Cardiac muscle cell (in vitro differentiated cells and primary cell): ENCODE measurements around the gene SATB2. TPM values are rescaled to one million over a fixed set of nuclear protein-coding genes. Genes with fewer than 3 reads are reported as not detected.

Source experiments
- DNase-seq, 2 donors: peaks; one replicate each; pipeline versions ENCODE4 v3.0.0 to v3.0.0-alpha.2; 2010 to 2017; ENCODE audit warnings: low read depth in 1 of 2, low spot score in 1 of 2
- H3K27ac ChIP-seq: fragments of 200-600 bp; sonication (generic); 2 replicates; pipeline ENCODE4 v1.5.1; 2016
- H3K27me3 ChIP-seq: fragments of 200-600 bp; sonication (generic); 2 replicates; pipeline ENCODE4 v1.6.0; 2016; ENCODE audit warnings: control low read depth
- H3K36me3 ChIP-seq: fragments of 200-600 bp; sonication (generic); 2 replicates; pipeline ENCODE4 v1.5.1; 2016; ENCODE audit warnings: control low read depth
- H3K4me1 ChIP-seq: fragments of 200-600 bp; sonication (generic); 2 replicates; pipeline ENCODE4 v1.8.1; 2017; ENCODE audit warnings: low read depth, mild to moderate bottlenecking, mixed run types
- H3K4me3 ChIP-seq: fragments of 200-600 bp; sonication (generic); 2 replicates; pipeline ENCODE4 v1.5.1; 2016; ENCODE audit warnings: mild to moderate bottlenecking
- H3K9me3 ChIP-seq: fragments of 200-600 bp; sonication (generic); 2 replicates; pipeline ENCODE4 v1.5.1; 2017; ENCODE audit warnings: low read depth, mild to moderate bottlenecking, control low read depth
- polyA plus RNA-seq: library from polyadenylated mRNA; unstranded; fragments of >200 nt; fragmentation: Nextera tagmentation; extraction: Ambion mirVana; gene quantifications from 2 replicates; pipeline ENCODE4 v1.2.1, GENCODE V29; 2016
- total RNA-seq: library from RNA; depleted of rRNA; stranded (reverse); fragments of >200 nt; gene quantifications from 2 replicates; pipeline ENCODE4 v1.2.3, GENCODE V29; 2016
- TF ChIP-seq, protein P1 (sequence below): IDR thresholded peaks from 2 replicates; pipeline ENCODE4 v1.5.1; 2012; ENCODE audit warnings: low read depth, mild to moderate bottlenecking, low read length

SATB2 gene
- total RNA-seq (1.4 and 1.5 TPM in 2 replicates), polyA plus RNA-seq (0.89 and 1.0 TPM in 2 replicates)

DNA sequence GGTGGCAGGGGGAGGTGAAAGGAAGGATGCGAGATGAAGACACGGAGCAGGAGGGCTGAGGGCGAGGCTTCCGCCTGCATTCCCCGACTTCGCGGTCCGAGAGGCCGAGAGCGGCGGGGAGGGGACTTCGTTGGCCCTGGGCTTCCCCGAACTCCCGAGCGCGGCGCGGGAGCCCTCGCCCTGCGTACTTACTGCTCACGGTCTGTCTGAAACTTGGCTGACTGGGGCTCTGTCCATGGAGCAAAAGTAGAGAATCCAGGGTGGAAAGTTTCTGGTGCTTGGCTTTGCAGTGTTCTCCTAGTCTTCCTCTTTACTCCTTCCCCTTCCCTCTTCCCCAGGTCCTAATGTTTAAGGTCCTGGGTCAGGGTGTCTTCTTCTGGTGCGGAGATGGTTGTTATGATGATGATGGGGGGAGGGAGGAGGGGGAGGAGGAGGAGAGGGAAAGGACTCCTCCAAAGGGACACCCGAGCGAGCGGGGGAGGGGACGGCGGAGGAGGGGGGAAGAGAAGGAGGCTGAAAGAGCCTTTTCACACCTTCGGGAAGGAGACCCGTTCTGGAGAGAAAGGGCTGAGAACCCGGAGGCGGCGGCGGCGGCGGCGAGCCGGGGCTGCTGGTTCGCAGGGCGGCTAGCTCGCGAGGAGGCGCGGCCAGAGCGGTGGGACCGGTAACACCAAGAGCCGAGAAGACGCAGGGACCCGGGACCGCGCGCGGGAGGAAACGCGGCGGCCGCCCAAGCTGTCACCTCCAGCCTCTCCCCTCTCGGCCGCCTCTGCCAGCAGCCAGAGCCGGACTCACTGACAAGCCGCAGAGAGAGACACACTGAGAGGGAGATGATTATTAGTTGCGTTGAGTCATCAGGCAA is at the start of gene SATB2:
SATB2 (minus strand) TSS at position 793 of the 862 bp plus-strand sequence. CDS start 1,902 bp downstream, outside the sequence.
- H3K36me3 ChIP-seq: no peaks in the 10 kb centered on the region
- H3K4me3 ChIP-seq: peak within 1 kb of the TSS; percentile 71
- TF ChIP-seq, protein P1, sequence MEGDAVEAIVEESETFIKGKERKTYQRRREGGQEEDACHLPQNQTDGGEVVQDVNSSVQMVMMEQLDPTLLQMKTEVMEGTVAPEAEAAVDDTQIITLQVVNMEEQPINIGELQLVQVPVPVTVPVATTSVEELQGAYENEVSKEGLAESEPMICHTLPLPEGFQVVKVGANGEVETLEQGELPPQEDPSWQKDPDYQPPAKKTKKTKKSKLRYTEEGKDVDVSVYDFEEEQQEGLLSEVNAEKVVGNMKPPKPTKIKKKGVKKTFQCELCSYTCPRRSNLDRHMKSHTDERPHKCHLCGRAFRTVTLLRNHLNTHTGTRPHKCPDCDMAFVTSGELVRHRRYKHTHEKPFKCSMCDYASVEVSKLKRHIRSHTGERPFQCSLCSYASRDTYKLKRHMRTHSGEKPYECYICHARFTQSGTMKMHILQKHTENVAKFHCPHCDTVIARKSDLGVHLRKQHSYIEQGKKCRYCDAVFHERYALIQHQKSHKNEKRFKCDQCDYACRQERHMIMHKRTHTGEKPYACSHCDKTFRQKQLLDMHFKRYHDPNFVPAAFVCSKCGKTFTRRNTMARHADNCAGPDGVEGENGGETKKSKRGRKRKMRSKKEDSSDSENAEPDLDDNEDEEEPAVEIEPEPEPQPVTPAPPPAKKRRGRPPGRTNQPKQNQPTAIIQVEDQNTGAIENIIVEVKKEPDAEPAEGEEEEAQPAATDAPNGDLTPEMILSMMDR: no peak
- no peaks in the 10 kb centered on the region for H3K9me3 ChIP-seq
- H3K27me3 ChIP-seq: peaks cover 77% of the 10 kb centered on the region
- H3K27ac ChIP-seq: no peak within 1 kb of the TSS
- peak; percentile 34 to 61 for DNase-seq
- H3K4me1 ChIP-seq: peaks cover 9% of the 10 kb centered on the region

DNA sequence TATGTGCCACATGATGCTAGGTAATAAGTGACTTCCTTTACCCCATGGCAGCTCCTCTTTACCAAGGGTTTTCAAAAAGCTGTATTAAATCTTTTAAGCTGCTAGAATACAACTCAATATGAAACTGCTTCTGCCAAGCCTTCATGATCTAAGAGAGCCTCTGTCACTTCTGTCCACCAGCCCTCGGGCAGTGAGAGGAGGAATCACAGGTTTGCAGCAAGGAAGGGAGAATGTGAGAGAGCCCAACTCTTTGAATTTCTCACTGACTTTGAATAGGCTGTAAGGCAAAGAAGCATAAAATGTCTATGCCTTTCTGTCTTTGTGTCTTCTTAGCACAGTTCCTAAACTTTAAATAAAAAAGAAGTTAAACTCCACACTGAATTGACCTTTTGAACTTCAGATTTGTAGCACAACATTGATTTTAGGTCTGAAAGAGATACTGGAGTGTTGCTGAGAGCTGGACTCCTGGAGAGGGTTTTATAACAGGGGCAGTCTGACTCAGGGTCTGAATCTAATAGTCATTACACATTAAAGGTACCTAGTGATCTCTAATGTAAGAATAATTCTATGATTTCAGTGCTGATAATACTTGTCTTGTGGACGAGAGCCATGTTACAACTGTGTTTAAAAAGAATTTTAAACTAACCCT is 48.1 kb upstream of the SATB2 start:
- Histone ChIP-seq H3K27ac (no peak overlapping the region), H3K4me1 (no peaks in the 10 kb centered on the region), H3K4me3 (no peak overlapping the region), H3K9me3 (no peaks in the 10 kb centered on the region), H3K36me3 (no peaks in the 10 kb centered on the region), H3K27me3 (no peaks in the 10 kb centered on the region)
- DNase-seq: no peak
- TF ChIP-seq, protein P1: no peak

DNA sequence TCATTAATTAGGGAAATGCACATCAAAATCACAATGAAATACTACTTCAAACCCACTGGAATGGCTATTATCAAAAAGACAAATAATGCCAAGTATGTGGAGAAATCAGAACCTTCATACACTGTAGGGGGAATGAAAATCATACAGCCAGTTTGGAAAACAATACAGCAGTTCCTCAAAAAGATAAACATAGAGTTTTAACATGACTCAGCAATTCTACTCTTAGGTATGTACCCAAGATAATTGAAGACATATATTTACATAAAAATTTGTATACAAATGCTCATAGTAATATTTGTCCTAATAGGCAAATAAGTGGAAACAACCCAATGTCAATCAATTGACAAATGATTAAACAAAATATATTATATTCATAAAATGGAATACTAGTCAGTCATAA is 45.4 kb upstream of the SATB2 start:
- Histone ChIP-seq H3K27me3 (no peaks in the 10 kb centered on the region), H3K36me3 (no peaks in the 10 kb centered on the region), H3K4me3 (no peak overlapping the region), H3K9me3 (no peaks in the 10 kb centered on the region), H3K4me1 (no peaks in the 10 kb centered on the region), H3K27ac (no peak overlapping the region)
- DNase-seq: no peak
- TF ChIP-seq, protein P1: no peak

DNA sequence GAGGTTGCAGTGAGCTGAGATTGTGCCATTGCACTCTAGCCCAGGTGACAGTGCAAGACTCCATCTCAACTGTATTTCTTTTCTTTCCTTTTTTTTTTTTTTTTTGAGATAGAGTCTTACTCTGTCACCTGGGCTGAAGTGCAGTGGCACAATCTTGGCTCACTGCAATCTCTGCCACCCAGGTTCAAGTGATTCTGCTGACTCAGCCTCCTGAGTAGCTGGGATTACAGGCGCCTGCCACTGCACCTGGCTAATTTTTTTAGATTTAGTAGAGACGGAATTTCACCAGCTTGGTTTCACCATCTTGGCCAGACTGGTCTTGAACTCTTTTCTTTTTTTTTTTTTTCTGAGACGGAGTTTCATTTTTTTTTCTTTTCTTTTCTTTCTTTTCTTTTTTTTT is 41.3 kb upstream of the SATB2 start:
- DNase-seq: no peak
- H3K27ac ChIP-seq: no peak overlapping the region
- H3K4me3 ChIP-seq: no peak overlapping the region
- H3K36me3 ChIP-seq: no peaks in the 10 kb centered on the region
- H3K9me3 ChIP-seq: no peaks in the 10 kb centered on the region
- TF ChIP-seq, protein P1: no peak
- H3K4me1 ChIP-seq: no peaks in the 10 kb centered on the region
- no peaks in the 10 kb centered on the region for H3K27me3 ChIP-seq

DNA sequence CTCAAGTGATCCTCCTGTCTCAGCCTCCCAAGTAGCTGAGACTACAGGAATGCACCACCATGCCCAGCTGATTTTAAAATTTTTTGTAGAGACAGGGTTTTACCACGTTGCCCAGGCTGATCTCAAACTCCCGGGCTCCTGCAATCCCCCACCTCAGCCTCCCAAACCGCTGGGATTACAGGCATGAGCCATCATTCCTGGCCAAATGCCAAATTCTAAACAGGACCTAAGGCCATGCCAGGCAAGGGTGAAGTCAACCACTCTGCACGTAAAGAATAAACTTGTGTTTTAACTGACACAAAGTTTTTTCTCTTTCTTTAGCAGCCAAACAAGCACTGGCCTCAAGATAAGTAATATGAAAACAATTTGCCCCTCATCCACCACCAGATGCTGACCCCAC is 37.4 kb upstream of the SATB2 start:
- TF ChIP-seq, protein P1: no peak
- no peaks in the 10 kb centered on the region for H3K4me1 ChIP-seq

More for the DNA sequence above, 37.4 kb upstream of the SATB2 start:
- no peak for DNase-seq
- Histone ChIP-seq H3K27ac (no peak overlapping the region), H3K27me3 (no peaks in the 10 kb centered on the region), H3K4me3 (no peak overlapping the region), H3K36me3 (no peaks in the 10 kb centered on the region), H3K9me3 (no peaks in the 10 kb centered on the region)
